NCI-H2107 treated with DMSO at 0.1 percent for 48 hours (cell line): ENCODE data around the gene ZFAND3.
A peak's percentile ranks its signal among the peaks of the same experiment; 100 is the strongest.

Experiments
- DNase-seq: peaks from one replicate; lab custom pipeline; 2025; ENCODE audit not compliant: unreplicated experiment; lab: John Stamatoyannopoulos, UW

Gene ZFAND3

GRCh38 chr6:38077488-38078030, 258.0 kb downstream of the ZFAND3 start:
- DNase-seq = no peak

DNA sequence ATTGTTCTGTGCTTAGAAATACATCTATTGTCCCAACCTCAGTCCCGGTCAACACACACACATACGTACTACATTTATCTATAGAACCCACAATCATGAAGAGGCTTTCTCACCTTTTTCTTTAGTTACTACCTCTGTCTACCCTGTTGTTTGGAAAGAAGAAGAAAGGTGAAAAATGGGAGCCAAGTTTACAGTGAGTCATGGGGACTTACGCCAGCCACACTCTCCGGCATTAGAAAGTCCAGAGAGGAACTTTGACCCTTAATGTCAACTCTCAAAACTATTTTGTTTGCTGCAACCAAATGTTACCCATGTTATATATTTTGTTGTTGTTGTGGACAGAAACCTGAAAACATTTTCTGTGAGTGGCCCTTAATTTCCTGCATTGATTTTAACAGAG, 259.1 kb downstream of the ZFAND3 start:
- DNase-seq = no peak

GRCh38 chr6:38079107-38079506, 259.6 kb downstream of the ZFAND3 start:
- no peak for DNase-seq

GRCh38 chr6:38079537-38079936, 260.0 kb downstream of the ZFAND3 start:
- DNase-seq = no peak

GRCh38 chr6:38080360-38080759, 260.8 kb downstream of the ZFAND3 start:
- no peak for DNase-seq

DNA sequence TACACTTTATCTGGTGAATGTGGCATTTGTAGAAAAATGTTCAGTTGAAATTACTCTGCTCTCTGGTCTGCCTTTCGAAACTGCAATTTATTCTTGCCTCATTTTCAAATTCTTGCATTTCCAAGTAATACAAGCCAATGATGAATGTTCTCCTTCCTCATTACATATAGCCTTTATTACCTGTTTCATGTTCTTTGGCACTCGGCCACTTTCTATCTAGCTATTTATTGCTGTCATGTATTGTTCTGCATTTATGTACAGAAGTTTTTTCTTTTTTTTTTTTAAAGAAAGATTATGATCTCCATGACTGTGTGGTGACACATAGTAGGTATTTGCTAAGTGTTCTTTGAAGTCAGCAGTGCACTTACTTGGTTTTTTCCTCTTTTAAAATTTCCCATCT, 261.4 kb downstream of the ZFAND3 start:
- DNase-seq = no peak

GRCh38 chr6:38085031-38085430, 265.5 kb downstream of the ZFAND3 start:
- DNase-seq = no peak

GRCh38 chr6:38086346-38086745, 266.8 kb downstream of the ZFAND3 start:
- no peak for DNase-seq

DNA sequence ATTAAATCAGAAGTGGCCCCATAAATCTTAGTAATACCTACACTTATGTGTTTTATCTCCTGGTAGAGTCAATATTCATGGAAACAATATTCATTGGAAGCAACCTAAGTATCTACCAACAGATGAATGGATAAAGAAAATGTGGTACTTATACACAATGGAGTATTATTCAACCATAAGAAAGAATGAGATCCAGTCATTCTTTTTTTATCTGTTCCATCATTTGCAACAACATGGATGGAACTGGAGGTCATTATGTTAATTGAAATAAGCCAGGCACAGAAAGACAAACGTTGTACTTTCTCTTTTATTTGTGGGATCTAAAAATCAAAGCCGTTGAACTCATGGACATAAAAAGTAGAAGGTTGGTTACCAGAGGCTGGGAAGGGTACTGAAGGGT, 268.5 kb downstream of the ZFAND3 start:
- no peak for DNase-seq

- no peak for DNase-seq
Observed at GRCh38 chr6:38088829-38089228, 269.3 kb downstream of the ZFAND3 start.

- DNase-seq = no peak
Observed at GRCh38 chr6:38091613-38092012, 272.1 kb downstream of the ZFAND3 start.

GRCh38 chr6:38092465-38092864, 272.9 kb downstream of the ZFAND3 start:
- DNase-seq = no peak

DNA sequence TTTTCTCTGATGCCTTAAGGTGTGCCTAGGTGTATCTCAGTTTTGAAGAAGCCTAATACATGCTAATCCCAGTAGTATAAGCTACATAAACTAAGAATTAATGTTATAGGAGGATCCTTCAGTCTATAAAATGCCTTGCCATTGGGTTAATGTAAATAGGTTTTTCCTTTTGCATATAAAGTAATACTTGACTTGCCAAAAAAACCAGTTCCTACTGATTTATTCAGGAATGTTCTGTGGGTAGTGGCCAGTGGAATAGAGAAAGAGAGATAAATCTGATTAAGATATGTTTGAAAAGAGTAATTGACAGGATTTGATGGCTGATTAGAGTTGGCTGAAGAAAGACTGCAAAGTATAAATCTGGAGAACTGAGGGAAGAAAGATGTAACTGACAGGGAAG, 273.4 kb downstream of the ZFAND3 start:
- no peak for DNase-seq

DNA sequence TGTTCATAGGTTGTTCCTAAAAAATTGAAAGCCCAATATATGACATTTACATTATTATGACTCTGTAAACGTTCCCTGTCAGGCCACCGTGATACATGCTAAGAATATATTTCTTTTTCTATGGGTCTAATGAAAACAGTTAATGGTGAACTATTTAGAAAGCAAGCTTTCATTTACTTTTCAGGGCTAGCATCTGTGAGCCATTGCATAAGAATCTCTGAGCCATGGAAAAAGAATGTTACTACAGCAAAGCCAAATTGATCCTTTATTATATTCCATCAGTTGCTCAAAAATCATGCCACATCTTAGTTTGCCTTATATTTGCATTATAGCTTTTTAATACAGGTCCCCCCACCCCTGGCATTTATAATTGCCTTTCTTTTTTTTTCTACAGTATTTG, 275.5 kb downstream of the ZFAND3 start:
- no peak for DNase-seq

DNA sequence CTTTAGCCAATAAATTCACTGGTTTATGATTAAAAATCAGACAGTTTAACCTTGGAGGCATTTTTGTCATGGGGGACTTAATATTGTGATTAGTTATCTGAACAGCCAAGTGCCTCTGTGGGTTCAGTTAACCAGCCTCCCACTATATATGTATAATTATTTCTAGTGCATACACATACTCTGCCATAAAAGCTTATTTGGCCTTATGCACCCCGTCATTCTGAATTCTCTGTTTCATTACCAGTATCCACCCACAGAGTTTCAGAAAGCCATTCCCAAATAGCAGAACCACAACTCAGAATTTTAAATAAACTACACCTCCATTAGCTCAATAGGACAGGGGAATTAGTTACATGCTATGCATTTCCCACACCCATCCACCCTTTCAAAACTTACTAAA, 279.7 kb downstream of the ZFAND3 start:
- no peak for DNase-seq

- DNase-seq = no peak
Observed at GRCh38 chr6:38100380-38100779, 280.9 kb downstream of the ZFAND3 start.

DNA sequence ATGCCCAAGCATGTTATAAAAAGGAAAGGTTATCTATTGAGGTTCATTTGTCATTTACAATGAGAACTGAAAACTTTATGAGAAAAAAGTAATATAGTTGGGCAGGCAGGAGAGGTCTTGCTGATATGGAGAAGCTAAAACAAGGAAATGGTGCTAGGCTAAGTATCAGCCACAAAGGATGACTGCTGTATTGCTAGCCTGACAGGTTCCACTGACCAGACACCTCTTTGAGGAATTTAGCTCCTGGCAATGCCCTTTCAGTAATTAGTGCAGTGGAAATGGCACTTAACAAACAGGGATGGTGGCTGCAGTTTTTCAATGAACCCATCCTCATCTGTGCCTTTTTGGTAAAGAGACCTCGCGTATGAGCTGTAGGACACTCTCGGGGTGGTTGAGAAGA, 284.4 kb downstream of the ZFAND3 start:
- no peak for DNase-seq

DNA sequence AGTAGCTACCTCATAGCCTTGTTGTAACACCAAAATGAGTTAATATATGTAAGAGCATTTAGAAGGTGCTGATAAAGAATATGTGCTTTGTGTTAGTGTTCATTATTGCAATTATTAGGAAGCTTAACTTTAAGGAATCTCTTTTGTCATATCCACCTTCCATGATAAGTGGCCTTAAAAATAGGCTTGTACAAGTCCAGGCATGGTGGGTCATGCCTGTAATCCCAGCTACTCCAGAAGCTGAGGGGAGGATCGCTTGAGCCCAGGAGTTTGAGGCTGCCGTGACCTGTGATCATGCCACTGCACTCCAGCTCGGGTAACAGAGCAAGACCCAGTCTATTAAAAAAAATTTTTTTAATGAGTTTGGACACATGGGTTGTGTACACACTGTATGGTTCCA, 285.5 kb downstream of the ZFAND3 start:
- DNase-seq = no peak

GRCh38 chr6:38107073-38107472, 287.5 kb downstream of the ZFAND3 start:
- no peak for DNase-seq

DNA sequence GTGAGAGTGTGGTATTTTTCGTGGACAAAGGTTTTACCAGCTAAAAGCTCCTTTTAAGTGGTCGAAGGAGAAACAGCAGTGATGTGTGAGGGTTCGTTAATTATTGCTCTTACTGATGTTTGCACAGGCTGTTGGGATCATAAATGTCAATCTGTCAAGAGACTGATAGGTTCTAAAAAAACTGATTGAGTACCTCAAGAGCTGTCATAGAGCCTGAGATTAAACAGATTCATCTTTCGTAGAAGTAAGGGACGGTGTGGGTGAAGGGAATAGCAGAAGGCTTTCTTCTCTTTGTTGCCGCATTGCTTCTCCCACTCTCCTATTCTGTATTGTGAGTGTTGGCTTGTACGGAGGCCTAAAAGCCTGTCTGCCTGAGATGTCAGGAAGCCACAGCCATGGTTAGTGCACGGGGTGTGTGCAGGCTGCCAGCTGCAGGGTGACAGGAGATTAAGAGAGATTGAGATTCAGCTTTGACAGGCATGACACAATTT, 291.0 kb downstream of the ZFAND3 start:
- peak; percentile 42 for DNase-seq

- DNase-seq = no peak
Observed at GRCh38 chr6:38112181-38112580, 292.7 kb downstream of the ZFAND3 start.

- peak; percentile 7 for DNase-seq
Observed at GRCh38 chr6:38113825-38114576, 294.5 kb downstream of the ZFAND3 start.
